Epithelial cell of esophagus (primary cell): ENCODE data around the gene ATP10D.
"Not testable (repeated sequence)": the region's sequence is repeated elsewhere in the genome, so short reads cannot be mapped to it uniquely, and the experiment has no call there.

Experiments
- DNase-seq: peaks from one replicate; pipeline ENCODE4 v3.0.0; 2010; ENCODE audit warnings: low read depth
- H3K4me3 ChIP-seq: 2 replicates; pipeline ENCODE4 v1.5.1; 2011; ENCODE audit warnings: mild to moderate bottlenecking, low read length, control low read depth
- CTCF ChIP-seq: IDR thresholded peaks from 2 replicates; pipeline ENCODE4 v1.5.1; 2011; ENCODE audit warnings: low read depth, mild to moderate bottlenecking, low read length, control low read depth, inconsistent platforms; ENCODE audit not compliant: insufficient read depth; ENCODE audit errors: missing control alignments

The ATP10D gene

DNA sequence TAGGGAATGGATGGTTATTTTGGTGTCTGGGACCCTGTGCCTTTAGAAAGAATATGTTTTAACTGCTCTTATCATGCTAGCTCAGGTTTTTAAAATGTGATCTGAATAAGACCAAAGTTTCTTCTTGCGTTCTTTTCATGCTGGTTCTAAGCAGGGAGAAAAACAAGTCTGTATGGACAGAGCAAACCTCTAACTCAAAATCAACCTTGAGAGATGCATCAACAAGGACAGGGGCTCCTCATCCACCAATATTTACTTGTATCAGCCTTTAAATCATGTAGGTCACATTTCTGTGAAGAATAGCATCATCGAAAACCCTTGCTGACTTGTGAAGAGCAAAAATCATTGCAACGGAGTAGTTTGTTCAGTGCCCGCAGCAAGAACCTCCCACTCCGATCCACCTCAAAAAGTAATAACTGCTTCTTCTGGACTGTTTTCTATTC is 1.2 kb downstream of the ATP10D start:
- H3K4me3 ChIP-seq: peak overlapping the region; percentile 62
- peak; percentile 13 for DNase-seq

GRCh38 chr4:47486727-47487126 is 1.7 kb downstream of the ATP10D start:
- not testable (repeated sequence) for DNase-seq
- peak overlapping the region; percentile 62 for H3K4me3 ChIP-seq

More for the DNA sequence above, 1.2 kb downstream of the ATP10D start:
- no peak for TF ChIP-seq CTCF

DNA sequence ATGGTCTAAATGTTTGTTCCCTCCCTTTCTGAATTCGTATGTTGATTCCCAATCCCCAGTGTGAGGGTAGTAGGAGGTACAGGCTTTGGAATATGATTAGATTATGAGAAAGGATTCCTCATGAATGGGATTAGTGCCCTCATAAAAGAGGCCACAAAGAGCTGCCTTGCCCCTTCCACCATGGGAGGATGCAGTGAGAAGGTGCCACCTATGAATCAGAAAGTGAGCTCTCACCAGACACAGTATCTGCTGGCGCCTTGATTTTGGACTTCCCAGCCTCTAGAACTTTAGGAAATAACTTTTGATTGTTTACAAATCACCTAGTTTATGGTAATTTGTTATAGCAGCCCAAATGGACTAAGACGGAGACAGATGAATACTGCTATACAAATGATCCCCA is 3.6 kb downstream of the ATP10D start:
- DNase-seq: no peak
- H3K4me3 ChIP-seq: no peak overlapping the region
- no peak for TF ChIP-seq CTCF

DNA sequence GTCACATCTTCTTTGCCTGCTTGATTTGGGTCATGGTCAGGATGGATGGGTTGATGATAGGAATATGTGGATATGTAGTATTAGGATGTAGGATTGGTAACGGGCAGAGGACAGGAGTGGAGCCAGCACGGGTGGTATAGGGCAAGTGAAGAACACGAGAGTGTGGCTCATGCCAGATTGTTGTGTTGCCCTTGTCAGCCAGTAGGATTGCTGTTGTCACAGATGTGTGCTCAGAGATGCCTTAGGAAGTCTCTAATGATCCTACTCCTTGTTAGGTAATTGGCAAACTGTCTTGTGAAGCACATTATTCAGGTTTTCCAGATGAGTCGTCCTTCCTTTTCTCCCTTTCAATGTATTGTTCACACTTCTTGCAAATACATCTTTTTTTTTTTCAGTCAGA is 5.5 kb downstream of the ATP10D start:
- no peak overlapping the region for H3K4me3 ChIP-seq
- peak; percentile 67 for DNase-seq
- peak; percentile 69 for TF ChIP-seq CTCF

DNA sequence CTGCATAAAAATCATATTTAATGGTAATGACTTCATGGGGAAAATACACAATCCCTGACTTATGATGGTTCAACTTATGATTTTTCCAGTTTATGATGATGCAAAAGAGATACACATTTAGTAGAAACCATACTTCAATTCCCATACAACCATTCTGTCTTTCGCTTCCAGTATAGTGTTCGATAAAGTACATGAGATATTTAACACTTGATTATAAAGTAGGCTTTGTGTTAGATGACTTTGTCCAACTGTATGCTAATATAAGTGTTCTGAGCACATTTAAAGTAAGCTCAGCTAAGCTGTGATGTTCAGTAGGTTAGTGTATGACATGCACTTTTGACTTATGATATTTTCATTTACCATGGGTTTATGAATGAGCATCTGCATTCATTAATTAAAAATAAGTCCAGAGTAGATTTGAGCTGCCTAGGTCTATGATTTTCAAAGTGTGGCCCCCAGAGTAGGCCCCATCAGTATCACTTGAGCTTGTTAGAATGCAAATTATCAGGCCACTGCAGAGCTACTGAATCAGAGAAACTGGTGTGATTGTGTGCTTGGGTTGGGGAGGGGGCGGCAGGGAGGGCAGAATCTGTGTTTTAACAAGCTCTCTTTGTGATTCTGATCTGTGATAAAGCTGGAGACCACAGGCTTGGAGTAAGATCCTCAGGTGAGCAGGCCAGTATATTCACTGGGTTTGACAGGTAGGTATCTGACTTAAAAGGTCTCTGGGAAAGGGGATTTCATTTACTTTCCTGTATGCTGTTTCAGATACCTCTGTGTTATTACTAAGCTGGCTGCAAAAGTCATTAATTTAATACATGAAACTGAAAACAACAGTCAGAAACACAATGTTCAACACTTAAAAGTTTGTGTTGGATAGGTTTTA is 8.4 kb downstream of the ATP10D start:
- no peak for DNase-seq
- no peak for TF ChIP-seq CTCF

GRCh38 chr4:47494124-47494430 is 9.0 kb downstream of the ATP10D start:
- no peak for DNase-seq
- no peak for TF ChIP-seq CTCF
- H3K4me3 ChIP-seq: no peak overlapping the region

More for the DNA sequence above, 8.4 kb downstream of the ATP10D start:
- H3K4me3 ChIP-seq: no peak overlapping the region

DNA sequence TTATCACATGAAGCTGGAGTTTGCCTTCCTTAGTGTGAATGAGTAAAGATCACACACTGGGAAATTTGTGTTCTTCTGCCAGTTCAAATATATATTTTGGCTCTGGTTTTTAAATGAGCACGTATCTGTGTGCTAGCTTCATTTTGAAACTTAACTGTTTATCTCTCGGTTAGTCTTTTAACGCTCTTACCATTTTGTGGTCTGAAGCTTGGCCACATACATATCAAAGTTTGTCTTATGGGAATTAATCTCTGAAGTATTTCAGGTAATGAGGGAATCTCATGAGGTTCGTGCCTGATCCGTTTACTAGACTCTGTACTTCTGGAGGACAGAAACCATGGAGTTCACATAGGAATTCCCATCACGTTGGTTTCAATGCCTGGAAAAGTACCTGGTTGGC is 13.8 kb downstream of the ATP10D start:
- no peak for DNase-seq
- H3K4me3 ChIP-seq: no peak overlapping the region

More for the DNA sequence above, 13.8 kb downstream of the ATP10D start:
- TF ChIP-seq CTCF: no peak
